HG02610 (cell line): Measurements from ENCODE around the gene TBC1D5.
"Not testable (repeated sequence)": the region's sequence is repeated elsewhere in the genome, so short reads cannot be mapped to it uniquely, and the experiment has no call there.

ENCODE experiments used
- ATAC-seq: cut with Tn5 transposase; IDR thresholded peaks from one replicate; pipeline ENCODE4 v1.9.1; 2021; ENCODE audit warnings: mild to moderate bottlenecking, moderate library complexity; ENCODE audit not compliant: unreplicated experiment

TBC1D5 gene

DNA sequence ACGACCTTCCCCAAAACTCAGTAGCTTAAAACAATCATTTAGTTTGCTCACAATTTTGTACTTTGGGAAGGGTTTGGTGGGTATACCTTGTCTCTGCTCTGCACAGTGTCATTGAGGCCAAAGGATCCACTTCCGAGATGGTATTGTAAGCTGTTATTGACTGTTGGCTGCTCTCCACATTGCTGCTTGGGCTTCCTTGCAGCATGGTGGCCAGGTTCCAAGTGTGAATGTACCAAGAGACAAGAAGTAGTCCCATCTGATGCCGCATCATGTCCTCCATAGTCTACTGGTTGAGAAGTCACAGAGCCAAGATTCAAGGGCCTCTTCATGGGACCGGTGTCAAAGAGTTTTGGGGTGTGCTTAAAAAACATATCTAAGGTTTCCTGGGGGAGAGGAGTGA lies 589.2 kb downstream of the TBC1D5 start:
- ATAC-seq = no peak

DNA sequence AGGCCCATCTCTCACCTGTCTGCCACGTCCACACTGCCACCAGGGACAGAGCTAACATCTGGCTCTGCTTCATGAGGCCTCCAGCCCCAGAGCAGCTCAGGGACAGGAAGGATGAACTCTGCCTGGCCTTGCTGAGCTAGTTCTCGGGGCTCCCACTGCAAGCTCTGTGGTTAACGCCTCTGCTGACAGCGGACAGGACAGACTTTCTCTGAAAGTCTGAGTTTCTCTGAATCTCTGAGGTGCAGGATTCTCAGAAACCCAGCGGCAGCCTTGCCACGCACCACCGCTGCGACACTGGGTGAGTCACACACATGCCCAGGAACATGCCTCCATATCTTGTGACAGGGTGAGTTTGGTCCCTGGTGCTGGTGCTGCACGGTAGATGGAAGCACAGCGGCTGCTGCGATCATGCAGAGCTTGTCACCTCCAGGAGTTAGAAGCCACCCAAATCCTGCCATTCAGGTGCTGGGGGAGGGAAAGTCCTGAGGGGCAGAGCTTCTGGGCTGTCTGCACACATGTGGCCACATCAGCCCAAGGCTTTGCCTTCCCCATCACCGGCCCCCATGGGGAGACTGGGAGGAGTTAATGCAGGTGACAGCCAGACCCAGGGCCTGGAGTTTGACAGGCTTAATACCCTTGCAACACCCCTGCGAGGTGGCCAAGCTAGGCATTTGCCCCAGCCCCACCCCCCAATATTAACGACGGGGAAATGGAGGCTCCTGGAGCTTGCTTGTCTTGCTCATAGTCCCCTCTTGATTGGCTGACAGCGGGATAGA lies 590.6 kb downstream of the TBC1D5 start:
- peak; percentile 94 for ATAC-seq

DNA sequence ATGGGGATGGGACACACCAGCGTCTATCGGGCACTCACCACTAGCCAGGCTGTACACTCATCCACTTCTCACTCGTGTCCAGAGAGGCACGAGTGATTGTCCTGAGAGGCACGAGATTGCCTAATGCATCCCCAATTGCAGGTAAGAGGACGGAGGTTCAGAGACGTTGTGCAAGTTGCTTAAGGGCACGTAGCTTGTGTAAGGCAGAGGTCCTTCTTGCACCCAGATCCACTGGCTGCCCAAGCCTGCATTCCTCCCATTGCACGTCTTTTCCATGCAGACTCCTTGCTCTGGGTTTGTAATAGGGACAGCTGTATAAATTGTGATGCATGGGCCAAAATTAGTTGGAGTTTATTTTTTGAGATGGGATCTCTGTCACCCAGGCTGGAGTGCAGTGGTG lies 593.4 kb downstream of the TBC1D5 start:
- ATAC-seq = no peak

DNA sequence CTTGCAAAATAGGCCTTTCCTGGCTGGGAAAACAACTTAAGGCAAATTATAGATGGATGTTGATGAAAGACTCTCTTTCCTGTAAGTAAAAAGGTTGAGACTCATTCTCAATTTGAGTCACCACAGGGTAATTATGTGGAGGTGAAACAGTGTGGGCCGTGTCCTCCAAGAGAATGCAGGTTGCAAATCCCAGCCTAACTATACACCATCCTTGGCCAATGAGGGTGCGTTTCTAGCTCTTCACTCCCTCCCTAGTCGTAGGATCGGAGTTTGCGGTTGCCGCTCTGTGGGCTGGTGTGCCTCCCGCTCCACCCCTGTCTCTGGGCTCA lies 597.8 kb downstream of the TBC1D5 start:
- ATAC-seq = no peak

DNA sequence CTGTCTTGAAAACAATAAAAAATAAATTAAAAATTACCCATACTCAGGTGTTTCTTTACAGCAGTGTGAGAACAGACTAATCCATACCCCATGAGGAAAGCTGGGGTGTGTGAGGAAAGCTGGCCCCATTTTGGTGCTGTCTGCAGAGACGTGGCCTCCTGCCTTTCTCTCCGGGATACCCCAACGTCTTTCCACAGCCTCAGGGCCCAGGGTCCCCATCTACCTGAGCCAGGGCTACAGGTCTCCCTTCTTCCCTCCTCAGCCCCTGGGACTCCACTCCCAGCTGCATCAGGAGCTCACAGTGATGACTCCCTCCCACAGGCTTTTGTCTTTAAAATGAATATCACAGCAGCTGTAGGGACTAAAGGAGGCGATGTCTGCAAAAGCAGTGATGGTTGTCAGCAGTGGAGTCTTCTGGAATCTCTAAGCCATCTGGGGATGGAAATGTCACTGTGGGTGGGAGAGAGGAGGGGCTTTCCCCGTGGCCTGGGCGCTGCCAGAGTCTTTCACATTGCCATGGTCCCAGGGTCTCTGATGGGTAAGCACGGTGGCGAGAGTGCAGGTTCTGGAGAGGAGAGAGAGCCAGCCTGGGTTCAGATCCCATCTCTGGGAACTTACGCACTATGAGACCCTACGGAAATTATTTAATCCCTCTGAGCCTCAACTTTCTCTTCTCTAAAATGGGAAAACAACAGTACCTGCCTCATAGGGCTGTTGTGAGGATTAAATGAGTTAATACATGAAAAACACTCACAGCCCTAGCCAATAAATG lies 598.4 kb downstream of the TBC1D5 start:
- no peak for ATAC-seq

DNA sequence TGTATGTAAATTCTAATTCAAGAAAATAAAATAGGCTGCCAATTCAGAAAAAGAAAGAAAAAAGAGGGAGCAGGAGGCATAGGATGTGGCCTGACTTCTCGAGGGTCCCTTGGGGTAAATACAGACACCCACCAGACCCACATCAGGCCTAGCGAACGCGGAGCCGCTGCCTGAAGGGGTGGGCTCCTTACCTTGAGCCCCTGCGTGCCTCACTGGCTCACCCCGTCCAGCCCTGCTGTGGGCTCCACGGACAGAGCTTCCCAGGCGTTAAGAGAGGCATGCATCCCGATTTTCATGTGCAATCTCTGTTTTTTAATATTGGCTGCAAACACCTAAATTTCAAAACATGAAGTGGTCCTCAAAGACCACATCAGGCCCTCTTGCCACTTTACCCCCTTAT lies 599.9 kb downstream of the TBC1D5 start:
- ATAC-seq = no peak

DNA sequence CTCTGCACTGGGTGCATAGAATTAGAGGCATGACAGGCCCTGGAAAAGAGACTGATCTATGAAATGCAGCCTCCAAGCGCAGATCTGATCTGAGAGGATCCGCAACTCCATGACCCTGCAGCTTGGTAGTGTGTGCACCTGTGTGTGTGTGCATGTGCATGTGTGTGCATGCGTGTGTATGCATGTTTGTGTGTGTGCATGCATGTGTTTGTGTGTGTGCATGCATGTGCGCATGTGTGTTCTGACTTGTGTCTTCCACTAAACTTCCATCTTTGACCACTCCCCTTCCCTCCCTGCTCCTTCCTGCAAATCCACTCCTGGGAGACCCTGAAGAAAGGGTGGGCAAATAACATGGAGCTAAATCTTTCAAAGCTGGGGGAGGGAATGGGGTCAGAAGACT lies 600.7 kb downstream of the TBC1D5 start:
- ATAC-seq = no peak

DNA sequence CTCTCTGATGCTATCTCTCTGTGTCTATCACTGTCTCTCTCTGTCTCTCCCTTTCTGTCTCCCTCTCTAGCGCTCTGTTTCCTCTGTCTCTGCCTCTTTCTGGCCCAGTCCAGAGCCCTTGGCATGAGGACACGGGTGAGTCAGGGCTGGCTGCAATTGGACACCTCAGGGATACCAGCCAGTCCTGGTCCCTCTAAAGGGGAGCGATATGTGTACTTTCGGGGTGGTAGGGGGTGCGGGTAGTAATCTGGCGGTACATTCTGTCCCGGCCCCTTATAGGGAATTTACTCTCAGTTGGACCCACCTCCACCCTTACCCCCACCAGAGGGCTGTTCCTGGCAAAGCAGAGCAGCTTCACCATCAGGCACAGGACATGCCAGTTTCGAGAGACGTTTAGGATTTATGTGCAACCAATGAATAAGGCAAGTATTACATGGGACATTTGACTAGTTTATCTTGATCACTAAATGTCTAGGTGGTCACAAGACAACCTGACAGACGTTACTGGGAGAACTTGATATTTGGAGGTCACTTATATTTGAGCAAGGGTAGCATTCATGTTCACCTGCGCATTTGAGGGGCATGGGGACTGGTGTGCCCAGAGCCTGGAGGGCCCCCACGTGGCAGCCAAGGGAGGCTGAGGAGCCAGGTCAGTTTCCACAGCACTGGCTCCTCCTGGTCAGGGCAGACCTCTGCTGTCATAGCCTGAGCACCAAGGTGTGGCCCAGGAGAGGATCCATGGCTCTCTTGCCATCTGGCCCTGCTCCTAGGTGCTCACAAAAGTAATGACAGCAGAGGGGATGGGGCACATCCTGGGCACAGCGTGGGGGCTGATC lies 601.5 kb downstream of the TBC1D5 start:
- ATAC-seq = no peak

DNA sequence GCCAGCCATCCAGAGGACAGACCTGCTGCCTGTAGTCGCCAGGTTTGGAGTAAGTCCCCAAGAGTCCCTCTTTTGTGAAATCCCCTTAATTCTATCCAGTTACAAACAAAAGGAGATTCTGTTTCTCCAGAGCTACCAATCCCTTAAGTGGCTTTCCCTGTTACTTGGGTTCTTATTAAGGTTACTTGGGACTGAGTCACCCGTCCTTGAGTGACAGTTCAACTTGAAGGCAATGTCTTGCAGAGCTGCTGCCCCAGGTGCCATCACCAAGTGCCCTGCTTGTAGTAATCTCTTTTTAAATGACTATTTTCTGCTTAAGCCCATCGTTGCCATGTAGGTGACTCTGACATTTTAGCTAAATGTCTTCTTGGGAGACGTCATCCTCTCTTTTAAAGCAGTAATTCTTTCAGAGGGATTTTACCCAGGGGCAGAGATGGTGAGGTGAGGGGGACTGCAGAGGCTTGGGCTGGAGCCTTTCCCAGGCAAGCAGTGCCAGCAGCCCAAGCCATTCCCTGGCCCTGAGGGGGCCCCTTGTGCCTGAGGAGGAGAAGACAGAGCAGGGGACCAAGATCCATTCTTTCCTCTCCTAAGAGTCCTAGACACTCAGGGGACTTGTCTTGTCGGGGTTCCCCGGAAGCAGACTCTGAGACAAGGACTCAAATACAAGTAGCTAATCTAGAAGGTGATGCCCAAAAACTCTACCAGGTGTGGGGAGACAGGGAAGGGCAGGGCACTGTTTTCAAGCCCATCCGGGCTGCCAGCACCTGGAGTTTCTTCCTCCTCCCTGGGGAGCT lies 604.0 kb downstream of the TBC1D5 start:
- no peak for ATAC-seq

DNA sequence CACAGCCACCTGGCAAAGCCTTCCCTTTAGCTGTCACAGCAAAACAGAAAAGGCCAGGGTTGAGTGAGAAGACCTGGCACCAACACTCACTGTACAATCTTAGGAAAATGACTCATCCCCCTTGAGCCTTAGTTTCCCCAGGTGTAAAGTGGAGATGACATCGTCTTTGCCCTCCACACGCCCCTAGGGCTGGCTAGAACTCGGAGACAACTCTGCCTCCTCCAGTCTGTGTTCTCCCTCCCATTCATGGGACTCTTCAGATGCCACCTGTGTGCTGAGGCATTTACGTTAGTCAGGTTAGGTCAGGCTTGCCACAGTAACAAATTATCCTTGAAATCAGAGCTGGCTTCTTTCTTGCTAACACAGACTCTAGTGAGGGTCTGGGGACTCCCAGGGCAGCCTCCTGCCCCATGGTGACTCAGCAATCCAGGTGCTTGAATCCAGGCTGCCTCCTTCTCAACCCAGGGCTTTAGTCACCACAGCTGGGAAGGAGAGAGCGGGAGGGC lies 605.1 kb downstream of the TBC1D5 start:
- no peak for ATAC-seq

DNA sequence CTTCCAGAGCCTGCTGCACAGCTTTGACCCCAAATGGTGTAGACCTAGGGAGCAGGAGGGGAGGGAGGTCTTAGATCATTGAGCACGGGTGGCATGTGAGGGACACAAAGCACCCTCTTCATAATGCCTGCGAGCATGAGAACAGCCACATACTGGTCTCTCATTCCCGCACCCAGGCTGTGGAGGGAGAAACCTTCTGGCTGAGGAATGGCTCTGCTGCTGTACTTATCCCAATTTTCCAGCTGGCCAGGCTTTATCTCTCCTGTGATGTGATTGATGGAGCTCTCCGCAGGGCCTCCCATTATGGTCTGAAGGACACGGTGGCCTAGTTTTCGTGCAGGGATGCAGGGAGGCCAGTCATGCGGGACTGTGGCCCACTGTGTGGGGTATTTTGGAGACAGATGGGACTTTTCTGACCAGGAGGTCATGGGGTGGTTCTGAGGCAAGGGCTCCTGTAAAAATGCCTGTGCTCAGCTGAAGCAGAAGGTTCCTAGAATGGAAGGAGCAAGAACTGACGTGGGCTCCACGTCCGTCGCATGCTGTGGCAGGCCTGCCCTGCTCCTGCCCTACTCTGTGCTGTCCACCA lies 606.2 kb downstream of the TBC1D5 start:
- peak; percentile 43 for ATAC-seq

DNA sequence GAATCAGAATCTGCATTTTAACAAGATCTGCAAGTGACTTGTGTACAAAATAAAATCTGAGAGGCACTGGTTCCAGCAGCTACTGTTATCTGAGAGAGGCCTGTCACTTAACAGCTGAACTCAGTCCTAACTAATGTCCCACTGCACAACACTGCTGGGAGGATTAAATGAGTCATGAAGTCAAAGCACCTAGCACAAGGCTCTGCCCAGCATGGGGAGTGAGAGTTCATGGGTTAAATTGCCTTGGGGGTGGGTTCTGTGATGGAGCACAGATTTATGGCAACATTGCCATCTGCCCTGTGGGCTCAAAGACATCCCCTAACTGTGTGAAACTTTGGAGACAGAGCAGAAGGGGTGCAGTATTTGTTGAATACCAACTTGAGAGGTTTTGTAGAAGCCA lies 606.7 kb downstream of the TBC1D5 start:
- ATAC-seq = no peak

DNA sequence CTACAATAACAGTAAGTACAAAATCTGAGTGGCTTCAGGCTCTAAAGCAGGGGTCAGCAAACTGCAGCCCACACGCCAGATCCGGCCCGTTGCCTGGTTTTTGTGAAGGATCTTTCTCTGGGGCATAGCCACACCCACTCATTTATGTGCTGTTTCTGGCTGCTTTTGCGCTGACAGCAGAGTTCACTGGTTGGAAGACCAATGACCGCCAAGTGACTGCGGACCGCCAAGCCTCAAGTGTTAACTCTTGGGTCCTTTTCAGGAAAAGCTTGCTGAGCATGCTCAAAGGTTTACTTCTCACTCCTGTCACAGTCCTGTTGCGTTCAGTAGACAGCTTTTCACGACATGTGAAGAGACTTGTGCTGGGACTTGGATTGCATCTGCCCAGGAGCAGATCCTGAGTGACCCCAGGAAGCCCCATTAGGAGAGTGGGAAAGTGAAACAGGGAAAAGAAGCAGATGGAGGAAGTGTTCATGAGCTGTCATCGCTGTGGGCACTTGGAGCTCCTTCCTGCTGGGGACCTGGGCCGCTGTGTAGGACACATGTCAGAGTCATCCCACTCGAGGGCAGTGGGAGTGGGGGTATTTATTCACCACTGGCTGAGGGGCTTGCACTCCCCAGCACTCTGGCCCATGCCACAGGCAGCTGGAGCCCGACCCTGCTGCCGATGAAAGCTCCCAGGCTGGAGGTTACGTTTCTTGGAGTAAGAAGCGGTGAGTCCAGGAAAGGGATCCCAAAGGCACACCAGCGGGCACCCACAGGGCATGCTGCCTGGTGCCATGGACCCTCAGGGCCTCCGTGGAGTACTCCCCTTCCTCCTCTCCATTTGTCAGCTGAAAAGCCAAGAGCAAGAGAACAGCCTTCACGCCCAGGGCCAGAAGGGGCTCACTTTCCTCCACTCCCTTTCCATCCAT lies 608.5 kb downstream of the TBC1D5 start:
- no peak for ATAC-seq

DNA sequence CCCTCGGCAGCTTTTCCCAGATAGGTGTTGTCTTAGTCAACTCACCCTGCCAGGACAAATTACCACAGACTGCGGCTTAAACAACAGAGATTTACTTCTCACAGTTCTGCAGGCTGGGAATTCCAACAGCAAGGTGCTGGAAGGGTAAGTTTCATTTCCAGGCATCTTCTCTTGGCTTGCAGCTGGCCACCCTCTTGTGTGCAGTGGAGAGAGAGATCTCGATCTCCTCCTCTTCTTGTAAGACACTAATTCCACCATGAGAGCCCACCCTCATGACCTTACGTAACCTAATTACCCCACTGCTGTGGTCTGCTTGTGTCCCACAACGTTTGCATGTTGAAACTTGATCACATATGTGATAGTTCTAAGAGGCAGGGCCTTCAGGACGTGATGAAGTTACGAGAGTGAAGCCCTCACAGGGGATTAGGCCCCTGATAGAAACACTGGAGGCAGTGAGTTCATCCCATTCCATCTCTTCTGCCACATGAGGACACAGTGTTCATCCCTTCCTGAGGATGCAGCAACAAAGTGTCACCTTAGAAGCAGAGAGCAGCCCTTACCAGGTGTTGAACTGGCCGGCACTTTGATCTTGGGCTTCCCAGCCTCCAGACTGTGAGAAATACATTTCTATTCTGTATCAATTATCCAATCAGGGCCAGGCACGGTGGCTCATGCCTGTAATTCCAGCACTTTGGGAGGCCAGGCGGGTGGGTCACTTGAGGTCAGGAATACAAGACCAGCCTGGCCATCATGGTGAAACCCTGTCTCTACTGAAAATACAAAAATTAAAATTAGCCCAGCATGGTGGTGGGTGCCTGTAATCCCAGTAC lies 609.9 kb downstream of the TBC1D5 start:
- ATAC-seq = no peak

DNA sequence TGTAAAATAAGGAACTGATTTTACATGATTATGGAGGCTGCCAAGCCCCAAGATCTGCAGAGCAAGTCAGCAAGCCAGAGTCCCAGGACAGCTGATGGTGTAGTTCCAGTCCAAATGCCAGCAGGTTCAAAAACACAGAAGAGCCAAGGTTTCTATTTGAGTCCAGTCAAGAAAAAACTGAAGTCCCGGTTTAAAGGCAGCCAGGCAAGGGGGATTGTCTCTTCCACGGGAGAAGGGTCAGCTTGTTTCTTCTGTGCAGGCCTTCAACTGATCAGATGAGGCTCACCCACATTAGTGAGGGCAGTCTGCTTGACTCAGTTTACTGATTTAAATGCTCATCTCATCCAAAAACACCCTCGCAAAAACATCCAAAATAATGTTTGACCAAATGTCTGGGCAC lies 611.5 kb downstream of the TBC1D5 start:
- ATAC-seq = no peak

DNA sequence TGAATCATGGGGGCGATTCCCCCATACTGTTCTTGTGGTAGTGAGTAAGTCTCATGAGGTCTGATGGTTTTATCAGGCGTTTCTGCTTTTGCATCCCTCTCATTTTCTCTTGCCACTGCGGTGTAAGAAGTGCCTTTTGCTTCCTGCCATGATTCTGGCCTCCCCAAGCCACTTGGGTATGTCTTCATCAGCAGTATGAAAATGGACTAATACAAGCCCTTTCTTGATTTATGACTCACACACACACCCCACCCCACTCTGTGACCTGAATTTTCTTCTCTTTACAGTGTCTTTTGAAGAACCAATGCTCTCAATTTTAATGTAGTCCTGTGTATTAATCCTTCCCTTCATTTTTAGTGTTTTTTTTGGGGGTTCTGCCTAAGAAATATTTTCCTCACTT lies 612.9 kb downstream of the TBC1D5 start:
- ATAC-seq = no peak

DNA sequence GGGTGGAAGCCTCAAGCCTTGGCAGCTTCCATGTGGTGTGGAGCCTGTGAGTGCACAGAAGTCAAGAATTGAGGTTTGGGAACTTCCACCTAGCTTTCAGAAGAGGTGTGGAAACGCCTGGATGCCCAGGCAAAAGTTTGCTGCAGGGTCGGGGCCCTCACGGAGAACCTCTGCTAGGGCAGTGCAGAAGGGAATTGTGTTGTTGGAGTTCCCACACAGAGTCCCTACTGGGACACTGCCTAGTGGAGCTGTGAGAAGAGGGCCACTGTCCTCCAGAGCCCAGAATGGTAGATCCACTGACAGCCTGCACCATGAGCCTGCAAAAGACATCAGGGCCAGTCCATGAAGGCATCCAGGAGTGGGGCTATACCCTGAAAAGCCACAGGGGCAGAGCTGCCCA lies 613.8 kb downstream of the TBC1D5 start:
- ATAC-seq = not testable (repeated sequence)

DNA sequence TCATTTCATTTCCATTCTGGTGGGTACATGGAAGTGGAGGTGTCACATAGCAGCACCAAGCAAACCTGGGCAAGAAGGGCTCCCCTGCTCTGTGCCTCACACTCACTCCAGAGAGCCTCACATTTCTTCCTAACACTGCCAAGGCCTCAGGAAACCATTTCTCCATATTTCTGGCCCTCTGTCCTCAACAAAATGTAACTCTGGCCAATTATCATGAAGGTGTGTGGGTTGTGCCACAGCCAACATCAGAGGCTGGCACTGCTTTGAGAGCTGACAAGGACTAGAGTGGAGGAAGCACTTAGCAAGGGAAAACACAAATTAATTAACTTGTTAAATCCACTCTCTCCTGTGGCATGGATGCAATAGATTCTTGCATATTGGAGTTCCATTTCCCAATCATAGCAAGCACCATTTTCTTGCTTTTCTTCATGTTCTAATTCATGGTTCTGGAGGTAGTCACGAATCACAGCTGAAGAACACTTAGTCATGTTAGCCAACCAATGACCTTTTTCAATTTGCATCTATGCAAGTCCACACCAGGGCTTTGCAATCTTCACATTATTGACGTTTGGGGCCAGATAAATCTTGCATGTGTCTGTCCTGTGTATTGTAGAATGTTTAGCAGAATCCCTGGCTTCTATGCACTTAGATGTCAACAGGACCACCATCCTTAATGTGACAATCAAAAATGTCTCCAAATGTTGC lies 616.5 kb downstream of the TBC1D5 start:
- no peak for ATAC-seq
